A549 treated with CORT108297 at 1 μM for 4 hours (cell line): ENCODE measurements around the gene SURF2. TPM values are rescaled to one million over a fixed set of nuclear protein-coding genes. Genes with fewer than 3 reads are reported as not detected.

Experiments
- total RNA-seq: library from RNA; stranded (reverse); fragments of 200-300 nt; extraction: Qiagen RNA extraction; gene quantifications from 5 replicates; pipeline ENCODE4 v1.2.3, GENCODE V29; 2022

SURF2 gene
- total RNA-seq, result 44.5 to 60.0 TPM (median 47.0 TPM) in 5 replicates

GRCh38 chr9:133356391-133357091 lies at the start of gene SURF2, which contains the start of gene SURF1:
TSS of gene SURF2 (plus strand) at chr9:133356550. CDS start at chr9:133356593, 43 bp downstream.
TSS of gene SURF1 (minus strand) at chr9:133356487. CDS start at chr9:133356453, 34 bp downstream.

GRCh38 chr9:133335924-133336811 lies 20.2 kb upstream of the SURF2 start, which contains the start of gene SURF6:
TSS of gene SURF6 (minus strand) at chr9:133336188. CDS start at chr9:133336132, 56 bp downstream.

GRCh38 chr9:133347985-133348717 lies 8.2 kb upstream of the SURF2 start, which contains the start of the genes MED22 and RPL7A:
TSS of gene MED22 (minus strand) at chr9:133348131. CDS start at chr9:133346662, 1,469 bp downstream.
TSS of gene RPL7A (plus strand) at chr9:133348218. CDS start at chr9:133348244, 26 bp downstream.

GRCh38 chr9:133375724-133376654 lies 19.6 kb downstream of the SURF2 start, which contains the start of the genes STKLD1 and SURF4:
TSS of gene STKLD1 (plus strand) at chr9:133376366. CDS start at chr9:133376474, 108 bp downstream.
TSS of gene SURF4 (minus strand) at chr9:133376060. CDS start at chr9:133375969, 91 bp downstream.

Other genes with a start within 250 kb of the SURF2 start
- gene RALGDS, start 235.3 kb upstream of the SURF2 start, total RNA-seq, result 18.7 to 29.5 TPM (median 28.0 TPM) in 5 replicates
- 1.3 to 3.0 TPM (median 2.6 TPM) in 5 replicates for gene GBGT1, start 192.6 kb upstream of the SURF2 start, total RNA-seq
- gene OBP2B, start 147.3 kb upstream of the SURF2 start, total RNA-seq, result not detected in 5 replicates
- not detected in 5 replicates for gene ABO, start 81.3 kb upstream of the SURF2 start, total RNA-seq
- gene SURF6, start 20.4 kb upstream of the SURF2 start, total RNA-seq, result 20.7 to 30.7 TPM (median 25.6 TPM) in 5 replicates
- 20.9 to 35.2 TPM (median 33.6 TPM) in 5 replicates for gene MED22, start 8.4 kb upstream of the SURF2 start, total RNA-seq
- gene RPL7A, start 8.3 kb upstream of the SURF2 start, total RNA-seq, result 3,292 to 3,461 TPM (median 3,420 TPM) in 5 replicates
- gene SURF1, start 63 bp upstream of the SURF2 start, total RNA-seq, result 36.2 to 49.0 TPM (median 43.1 TPM) in 5 replicates
- gene SURF4, start 19.5 kb downstream of the SURF2 start, total RNA-seq, result 175 to 207 TPM (median 199 TPM) in 5 replicates
- 0.71 to 1.3 TPM (median 0.96 TPM) in 5 replicates for gene STKLD1, start 19.8 kb downstream of the SURF2 start, total RNA-seq
- gene REXO4, start 61.5 kb downstream of the SURF2 start, total RNA-seq, result 34.5 to 39.9 TPM (median 37.4 TPM) in 5 replicates
- gene ADAMTS13, start 65.8 kb downstream of the SURF2 start, total RNA-seq, result 0.36 to 0.78 TPM (median 0.76 TPM) in 5 replicates
- gene CACFD1, start 103.4 kb downstream of the SURF2 start, total RNA-seq, result 2.8 to 4.9 TPM (median 4.9 TPM) in 5 replicates
- gene SLC2A6, start 122.5 kb downstream of the SURF2 start, total RNA-seq, result 15.1 to 24.6 TPM (median 22.6 TPM) in 5 replicates
- gene MYMK, start 168.4 kb downstream of the SURF2 start, total RNA-seq, result not detected in 5 replicates
- not detected in 5 replicates for gene ADAMTSL2, start 178.2 kb downstream of the SURF2 start, total RNA-seq